GM19238 (cell line): ENCODE measurements around the gene VCPKMT.
"Not testable (repeated sequence)": the region's sequence is repeated elsewhere in the genome, so short reads cannot be mapped to it uniquely, and the experiment has no call there.

Source experiments
- DNase-seq: peaks from one replicate; pipeline ENCODE4 v3.0.0; 2011; ENCODE audit warnings: low spot score; ENCODE audit not compliant: insufficient read length

VCPKMT gene

DNA sequence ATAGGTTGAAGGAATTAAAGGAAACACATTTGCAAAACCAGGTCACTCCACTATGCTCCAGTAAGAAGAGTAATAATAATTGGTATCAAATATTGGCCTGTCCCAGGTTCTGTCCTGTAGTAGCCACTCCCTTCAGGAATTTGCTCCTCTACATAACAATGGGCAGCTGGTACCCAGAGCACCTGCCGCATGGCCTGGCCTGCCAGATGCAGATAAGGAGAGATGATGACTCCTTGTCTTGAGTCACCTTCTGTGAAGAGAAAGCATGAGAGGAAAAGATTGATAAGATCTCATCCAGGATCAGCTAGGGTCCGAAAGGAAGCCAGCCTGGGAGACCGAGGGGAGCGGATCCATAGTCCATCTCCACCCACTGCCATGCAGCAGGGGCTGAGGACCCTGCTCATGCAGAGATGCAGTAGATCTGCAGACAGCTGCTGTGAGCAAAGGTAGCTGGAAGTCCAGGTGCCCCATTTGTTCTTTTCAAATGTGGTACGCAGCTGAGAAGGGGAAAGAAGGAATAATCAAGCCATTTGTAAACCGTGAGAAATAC lies 24.3 kb downstream of the VCPKMT start:
- DNase-seq = no peak

DNA sequence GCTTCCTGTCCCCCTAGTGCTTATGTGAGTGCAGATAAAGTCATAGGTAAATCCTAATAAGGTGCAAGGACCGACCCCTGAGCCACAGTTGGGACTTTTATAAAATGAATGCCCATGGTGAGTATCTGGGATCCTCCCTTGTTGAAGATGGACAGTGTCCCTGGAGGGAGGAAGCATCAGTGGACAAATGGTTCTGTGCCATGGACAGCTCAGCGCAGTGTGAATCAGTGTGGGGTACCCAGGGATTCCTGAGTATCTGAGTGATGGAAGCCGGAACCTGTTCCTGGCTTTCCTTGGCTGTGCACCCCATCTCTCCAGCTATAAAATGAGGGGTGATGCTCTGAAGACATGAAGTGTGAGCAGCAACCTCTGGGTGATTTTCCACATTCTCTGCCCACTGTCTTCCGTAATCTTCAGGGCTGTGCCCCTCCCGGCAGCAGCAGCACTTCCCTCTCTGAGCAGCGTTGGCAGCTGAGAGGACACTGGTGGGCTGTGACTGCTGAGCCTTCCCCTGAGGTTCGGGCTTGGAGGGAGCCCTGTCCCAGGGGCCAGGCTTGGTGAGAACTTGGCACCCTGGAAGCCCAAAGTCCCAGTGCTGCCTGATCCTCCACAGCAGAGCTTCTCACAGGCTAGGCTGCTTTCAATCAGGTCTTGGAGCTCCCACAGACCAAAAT lies 25.0 kb downstream of the VCPKMT start:
- DNase-seq = no peak

DNA sequence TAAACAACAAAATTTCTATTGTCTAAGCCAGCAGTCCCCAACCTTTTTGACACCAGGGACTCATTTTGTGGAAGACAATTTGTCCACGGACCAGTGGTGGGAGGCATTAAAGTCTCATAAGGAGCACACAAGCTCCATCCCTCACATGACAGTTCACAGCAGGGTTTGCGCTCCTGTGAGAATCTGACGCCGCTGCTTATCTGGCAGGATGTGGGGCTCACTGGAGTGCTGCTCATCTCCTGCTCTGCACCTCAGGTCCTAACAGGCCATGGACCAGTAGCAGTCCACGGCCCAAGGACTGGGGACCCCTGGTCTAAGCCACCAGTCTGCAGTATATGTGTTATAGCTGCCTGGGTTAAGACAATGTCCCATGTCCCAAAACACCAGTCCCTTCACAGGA lies 27.2 kb downstream of the VCPKMT start:
- DNase-seq = no peak

DNA sequence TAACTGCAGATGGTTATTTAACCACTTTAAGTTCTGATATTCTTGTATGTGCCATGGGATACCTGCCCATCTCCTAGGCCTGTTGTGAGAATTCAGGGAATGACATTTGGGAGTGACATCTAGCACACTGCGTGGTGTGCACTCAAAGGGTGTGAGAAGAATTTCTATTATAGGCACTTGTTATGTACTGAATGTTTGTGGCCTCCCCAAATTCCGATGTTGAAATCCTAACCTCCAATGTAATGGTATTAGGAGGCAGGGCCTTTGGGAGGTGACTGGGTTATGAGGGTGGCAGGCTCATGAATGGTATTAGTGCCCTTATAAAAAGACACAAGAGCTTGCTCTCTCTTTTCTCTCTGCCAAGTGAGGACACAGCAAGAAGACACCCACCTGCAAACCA lies 27.6 kb downstream of the VCPKMT start:
- DNase-seq = no peak

DNA sequence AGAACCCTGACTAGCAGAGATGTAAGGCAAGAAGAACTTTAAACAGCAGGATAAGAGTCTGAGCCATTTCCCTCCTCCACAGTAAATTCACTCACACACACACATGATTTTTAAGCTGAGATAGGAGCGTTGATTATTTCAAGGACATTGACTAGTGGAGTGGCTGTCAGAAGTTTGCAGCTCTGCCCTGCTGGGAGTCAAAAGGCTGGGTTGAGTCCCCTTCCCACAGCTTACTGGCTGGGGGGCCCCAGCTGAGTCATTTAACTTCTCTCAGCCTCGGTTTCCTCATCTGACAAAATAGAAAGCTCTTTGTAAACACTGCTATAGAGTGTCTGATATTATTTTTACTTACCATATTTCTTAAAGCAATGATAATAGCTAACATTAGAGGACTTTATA lies 28.3 kb downstream of the VCPKMT start:
- no peak for DNase-seq

DNA sequence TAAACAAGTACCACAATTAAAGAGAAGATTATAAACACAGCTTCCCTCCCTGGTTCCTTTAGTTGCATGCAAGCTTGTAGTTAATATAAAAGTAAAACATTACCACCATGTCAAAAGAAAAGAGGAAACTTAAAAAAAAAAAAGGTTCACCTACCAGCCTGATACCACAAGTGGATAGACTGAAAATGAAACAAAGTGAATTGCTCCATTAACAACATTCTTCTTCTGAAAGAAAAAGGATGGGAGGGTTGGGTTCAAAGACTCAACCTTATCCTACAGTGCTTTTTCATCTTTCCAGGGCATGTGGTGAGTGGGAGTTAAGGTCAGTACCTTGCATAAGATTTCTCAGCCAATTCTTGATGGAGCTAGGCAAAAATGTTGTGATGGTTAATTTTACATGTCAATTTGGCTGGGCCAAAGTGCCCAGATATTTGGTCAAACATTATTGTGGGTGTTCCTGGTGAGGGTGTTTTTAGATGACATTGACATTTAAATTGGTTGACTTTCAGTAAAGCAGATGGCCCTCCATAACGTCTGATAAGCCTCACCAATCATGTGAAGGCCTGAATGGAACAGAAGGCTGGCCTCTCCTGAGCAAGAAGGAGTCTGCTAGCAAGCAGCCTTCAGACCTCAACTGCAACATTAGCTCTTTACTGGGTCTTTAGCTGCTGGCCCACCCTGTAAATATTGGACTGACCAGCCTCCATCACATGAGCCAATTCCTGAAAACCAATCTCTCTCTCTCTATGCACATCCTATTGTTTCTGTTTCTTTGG lies 28.8 kb downstream of the VCPKMT start:
- DNase-seq = no peak

DNA sequence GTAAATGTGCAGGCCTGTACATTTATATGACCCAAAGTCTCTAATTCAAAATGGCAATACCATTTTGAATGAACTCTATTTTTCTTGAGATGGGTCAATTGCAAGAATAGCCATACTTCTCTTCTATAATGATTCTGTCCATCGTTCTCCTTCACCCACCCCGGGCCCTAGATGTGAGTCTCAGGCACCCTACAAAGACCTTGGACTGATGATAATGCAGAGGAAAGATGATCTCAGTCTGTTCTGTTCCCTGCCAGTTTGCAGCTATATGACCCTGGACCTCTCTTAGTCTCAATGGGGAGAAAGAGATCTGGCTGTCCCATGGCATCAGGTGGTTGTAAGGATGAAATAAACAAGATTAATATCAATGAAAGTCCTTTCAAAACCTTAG lies 30.1 kb downstream of the VCPKMT start:
- no peak for DNase-seq

DNA sequence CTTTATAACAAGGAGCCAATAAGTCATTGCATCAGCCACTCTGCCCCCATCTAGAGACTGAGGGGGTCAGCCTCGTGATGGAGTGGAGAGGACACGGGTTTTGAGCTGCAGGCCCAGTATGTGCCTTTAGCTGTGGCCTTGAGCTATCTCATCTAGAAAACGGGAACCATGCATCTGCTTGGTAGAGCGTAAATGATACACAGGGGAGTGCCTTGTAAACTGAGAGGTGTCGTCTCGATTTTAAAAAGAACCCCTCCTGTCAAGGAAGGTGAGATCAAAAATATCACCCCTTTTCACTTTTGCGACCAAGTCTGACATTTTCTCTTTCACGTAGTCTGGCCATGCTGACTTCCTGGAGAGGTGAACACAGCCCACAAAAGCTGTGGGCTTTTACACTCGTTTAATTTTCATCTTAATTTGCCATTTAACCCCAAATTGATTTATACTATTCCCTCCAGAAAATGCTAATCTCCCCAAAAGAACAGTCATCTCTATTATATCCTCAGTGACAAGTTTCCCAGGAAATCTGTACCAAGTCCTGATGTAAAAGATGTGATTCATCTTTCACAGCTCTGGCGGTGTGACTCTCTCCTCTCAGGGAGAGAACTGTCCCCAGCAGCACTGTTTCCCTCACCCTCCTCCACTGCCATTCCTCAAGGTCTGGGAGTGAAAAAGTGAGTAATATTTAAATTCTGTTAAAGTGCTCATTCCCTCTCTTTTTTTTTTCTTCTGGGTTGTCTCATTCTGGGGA lies 30.6 kb downstream of the VCPKMT start:
- DNase-seq = peak; percentile 32

DNA sequence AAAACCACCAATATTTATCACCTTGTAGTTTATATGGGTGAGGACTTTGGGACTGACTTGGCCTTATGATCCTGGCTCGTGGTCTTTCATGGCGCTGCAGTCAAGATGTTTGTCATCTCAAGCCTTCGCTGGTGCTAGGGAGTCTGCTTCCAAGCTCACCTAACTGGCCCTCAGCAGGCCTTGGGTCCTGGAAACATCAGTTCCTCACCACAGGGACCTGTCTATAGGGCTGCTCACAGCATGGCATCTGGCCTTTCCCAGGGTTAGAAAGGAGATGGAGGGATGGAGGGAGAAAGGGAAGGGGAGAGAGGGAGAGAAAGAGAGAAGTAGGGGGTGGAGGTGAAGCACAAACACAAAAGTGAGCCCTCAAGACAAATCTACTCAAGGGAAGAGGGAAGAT lies 31.7 kb downstream of the VCPKMT start:
- no peak for DNase-seq

DNA sequence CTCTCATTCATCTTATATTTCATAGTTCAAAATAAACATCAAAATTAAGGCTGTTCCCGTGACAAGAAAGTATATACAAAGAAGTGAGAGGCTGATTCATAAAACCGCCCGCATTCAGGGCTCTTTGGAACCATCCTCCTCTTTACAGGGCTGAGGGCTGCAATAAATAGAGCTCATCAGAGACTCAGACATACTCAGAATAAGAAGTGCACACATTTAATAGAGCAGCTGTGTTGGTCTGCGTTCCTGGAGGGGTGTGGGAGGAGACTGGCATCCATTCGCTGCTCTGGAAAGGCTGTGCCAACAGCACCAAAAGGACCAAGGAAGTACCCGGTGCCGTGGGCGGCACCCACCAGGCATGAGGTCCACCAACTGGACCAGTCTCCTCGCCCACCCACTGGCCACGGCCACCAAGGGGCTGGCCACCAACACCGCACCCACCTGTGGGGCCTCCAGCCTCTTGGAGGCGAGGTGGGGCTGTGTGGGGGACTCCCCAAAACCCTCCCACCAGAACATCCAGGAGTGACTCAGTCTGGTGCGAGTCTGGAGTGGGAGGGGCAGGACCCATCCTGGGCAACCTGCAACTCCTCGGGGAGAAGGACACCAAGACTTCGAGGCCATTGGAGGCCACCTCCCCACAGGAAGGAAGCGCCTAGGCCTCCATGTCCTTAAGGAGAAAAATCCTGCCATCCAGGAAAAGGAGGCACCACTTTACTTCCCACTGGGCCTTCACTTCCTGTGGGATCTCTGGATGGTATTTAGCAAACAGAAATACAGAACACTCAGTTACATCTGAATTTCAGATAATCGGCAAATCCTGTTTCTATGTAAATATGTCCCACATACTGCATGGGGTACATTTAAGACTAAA lies 32.7 kb downstream of the VCPKMT start:
- DNase-seq = no peak

DNA sequence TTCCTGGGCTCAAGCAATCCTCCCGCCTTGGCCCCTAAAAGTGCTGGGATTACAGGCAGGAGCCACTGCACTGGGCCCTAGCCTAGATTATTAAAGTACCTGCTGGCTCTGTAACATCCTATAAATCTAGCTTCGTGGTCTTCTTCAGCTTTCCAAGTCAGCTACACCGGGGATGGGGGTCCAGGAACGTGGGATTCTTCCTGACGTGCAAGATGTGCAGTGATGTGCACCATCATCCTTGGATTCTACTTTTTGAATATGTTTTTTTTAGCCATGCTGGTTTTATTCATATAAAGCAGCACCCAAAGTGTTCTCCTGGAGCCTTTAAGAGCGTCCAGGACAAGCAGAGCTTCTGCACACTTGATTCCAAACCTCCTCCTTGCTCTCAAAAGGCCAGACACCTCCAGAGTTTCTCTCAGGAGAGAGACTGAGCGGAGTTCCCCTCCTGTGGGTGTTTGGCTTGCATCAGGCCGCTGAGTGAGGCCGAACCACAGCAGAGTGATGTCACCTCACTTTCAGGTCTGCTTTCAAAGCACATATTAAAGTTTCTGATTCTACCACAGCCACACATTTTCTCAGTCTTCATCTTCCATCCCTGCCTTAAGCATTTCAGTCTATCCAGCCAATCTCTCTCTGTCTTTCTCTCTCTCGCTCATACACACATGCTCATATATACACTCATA lies 33.4 kb downstream of the VCPKMT start:
- peak; percentile 67 for DNase-seq

DNA sequence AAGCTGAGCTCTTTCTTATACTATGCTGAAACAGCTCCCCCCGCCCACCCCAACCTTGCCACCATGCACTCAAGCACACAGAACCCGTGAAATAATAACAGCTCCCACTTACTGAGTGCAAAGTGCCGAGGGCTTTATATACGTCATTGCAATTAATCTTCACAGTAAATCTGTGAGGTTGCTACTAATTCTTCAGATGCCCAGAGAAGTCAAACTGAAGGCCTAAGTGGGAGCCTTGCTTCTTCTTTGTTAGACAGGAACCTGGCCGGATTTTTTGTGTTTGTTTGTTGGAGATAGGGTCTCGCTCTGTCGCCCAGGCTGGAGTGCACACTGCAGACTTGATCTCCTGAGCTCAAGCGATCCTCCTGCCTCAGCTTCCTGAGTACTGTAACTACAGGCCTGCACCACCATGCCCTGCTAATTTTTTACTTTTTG lies 34.0 kb downstream of the VCPKMT start:
- no peak for DNase-seq

DNA sequence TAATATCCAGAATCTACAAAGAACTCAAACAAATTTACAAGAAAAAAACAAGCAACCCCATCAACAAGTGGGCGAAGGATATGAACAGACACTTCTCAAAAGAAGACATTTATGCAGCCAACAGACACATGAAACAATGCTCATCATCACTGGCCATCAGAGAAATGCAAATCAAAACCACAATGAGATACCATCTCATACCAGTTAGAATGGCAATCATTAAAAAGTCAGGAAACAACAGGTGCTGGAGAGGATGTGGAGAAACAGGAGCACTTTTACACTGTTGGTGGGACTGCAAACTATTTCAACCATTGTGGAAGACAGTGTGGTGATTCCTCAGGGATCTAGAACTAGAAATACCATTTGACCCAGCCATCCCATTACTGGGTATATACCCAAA lies 37.3 kb downstream of the VCPKMT start:
- not testable (repeated sequence) for DNase-seq

DNA sequence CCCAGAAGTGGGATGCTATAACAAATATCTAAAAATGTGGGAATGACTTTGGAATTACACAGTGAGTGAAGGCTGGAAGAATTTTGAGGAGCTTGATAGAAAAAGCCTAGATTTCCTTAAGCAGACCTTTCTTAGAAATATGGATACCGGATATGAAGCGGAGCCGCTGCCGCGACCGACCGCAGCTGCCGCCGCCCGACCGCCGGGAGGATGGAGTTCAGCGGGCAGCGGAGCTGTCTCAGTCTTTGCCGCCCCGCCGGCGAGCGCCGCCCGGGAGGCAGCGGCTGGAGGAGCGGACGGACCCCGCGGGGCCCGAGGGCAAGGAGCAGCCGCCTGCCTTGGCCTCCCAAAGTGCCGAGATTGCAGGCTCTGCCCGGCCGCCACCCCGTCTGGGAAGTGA lies 42.7 kb downstream of the VCPKMT start:
- DNase-seq = not testable (repeated sequence)

DNA sequence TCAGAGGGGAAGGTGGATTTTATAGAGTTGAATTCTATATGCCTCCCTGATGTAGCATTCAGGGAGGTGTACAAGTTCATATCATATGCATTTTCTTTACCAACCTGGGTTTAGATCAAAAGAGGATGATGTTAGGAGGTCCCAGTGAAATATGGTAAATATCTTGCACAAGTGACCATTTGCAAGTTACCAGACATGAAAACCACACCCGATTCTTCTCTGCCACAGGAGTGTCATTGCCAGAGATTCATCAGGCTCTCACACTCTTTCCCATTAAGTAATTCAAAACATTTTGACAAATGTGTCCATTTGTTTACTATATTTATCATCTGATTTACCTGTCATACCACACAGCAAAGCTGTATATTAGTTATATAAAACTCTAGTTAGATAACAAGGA lies 44.0 kb downstream of the VCPKMT start:
- no peak for DNase-seq

DNA sequence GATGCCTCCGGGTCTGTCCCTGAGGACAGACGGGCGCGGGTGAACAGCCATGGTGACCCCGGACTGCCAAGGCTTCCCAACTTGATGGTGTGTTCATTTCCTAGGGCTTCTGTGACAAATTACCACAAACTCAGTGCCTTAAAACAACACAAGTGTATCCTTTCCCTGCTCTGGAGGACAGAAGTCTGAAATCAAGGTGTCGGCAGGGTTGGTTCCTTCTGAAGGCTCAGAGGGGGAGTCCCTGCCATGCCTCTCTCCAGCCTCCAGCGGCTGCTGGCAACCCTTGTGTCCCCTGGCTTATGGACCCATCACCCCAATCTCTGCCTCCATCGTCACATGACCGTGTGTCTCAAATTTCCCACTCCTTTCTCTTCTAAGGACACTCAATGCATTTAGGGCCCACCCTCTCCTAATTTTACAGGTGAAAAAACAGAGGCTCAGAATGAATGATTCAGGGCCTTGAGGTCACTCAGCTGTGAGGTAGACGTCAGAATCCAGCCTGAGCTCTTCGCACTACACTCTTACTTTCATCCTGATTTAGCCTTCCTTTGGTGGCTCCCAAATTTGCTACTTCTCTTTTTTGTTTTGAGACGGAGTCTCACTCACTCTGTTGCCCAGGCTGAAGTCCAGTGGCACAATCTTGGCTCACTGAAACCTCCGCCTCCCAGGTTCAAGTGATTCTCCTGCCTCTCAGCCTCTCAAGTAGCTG lies 45.4 kb downstream of the VCPKMT start:
- no peak for DNase-seq

DNA sequence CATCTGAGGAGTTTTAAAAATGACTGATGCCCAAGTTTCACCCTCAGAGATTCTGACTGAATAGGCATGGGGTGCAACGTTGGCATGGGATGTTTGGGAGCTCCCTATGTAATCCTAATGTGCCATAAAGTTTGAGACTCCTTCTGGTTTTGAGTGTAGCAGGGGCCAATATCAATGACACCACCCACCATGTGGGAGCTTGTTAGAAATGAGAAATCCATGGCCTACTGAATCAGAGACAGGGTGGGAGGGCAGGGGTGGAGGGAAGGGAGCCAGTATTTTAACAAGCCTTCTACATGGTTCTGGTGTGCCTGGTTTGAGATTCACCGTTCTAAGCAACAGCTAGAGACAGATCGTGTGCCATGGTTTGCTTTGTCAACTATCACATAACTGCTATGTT lies 46.1 kb downstream of the VCPKMT start:
- DNase-seq = no peak

DNA sequence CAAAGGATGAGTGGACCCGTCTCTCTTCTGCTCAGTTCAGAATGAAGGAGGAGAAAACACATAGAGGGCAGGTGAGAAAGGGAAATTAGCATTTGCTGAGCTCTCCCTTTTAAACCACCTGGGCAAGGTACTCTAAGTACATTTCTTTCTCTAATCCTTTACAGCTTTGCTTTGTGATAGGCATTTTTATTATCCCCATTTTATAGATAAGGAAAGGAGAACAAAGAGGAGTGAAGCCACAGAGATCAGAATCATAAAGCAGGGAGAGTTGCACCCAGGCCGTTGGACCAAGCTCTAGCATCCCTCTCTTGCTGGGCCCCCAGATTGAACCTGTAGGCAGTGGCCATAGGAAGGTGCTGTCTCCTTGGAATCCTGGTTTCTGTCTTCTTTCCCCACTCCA lies 47.0 kb downstream of the VCPKMT start:
- DNase-seq = no peak

DNA sequence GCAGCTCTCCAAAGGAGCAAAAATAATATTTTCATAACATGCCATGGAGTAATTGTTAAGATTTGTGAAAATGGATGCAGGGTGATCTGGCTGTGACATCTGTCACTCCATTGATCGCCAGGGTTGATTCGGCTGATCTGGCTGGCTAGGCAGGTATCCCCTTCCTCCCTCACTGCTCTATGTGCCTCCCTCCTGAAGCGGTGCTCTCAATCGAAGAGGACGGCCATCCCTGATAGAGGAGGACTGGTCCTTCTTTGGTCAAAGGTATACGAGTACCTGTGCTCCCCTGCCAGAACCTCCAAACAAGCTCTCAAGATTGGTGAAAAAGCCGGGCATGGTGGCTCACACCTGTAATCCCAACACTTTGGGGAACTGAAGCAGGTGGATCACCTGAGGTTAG lies 47.9 kb downstream of the VCPKMT start:
- no peak for DNase-seq
